ENCODE measurements around the gene FBRS. TPM values are rescaled to one million over a fixed set of nuclear protein-coding genes. Genes with fewer than 3 reads are reported as not detected.
A peak's percentile ranks its signal among the peaks of the same experiment; 100 is the strongest.

The FBRS gene
- total and polyA plus RNA-seq, 2 donors (not counting 3 experiments of a cell fraction or from before 2014, with no cell fraction given) = 15.5 to 68.6 TPM

DNA sequence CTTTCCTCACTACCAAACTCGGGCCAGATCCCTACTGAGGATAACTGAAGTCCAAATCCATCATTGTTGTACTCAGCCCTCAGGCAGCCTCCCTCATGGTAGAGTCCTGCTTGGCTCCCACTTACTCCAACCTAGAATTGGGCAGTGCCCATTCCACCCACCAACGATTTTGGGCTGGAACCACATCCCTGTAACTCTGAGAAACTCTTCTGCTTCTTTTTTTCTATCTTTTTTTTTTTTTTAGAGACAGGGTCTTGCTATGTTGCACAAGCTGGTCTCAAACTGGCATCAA is 6.3 kb upstream of the FBRS start:
- dilution Hi-C loops (cut with MboI; ENCODE audit: extremely low pct_ligation_motif_present, low sequenced_read_pairs) (no loop called here), intact Hi-C loops (cut with micrococcal nuclease) (loop anchor here (10.0 kb wide), 1 partner anchor 557 kb away; the partner anchor contains the start of genes TBX6 and YPEL3)
- peak overlapping the region; percentile 62 for H3K4me2 ChIP-seq (ENCODE audit: insufficient read depth, low read length)
- no peak overlapping the region for H3K27ac ChIP-seq (ENCODE audit: insufficient read depth, low read depth, low read length)
- H3K9ac ChIP-seq (replicated peaks; ENCODE audit: extremely low read depth, insufficient read depth, low read length) = peak overlapping the region; percentile 73
- peaks cover 12% of the 10 kb centered on the region for H3K4me1 ChIP-seq (ENCODE audit: control insufficient read depth, extremely low read depth, insufficient read depth, low read length)
- TF ChIP-seq MYC (IDR thresholded peaks at IDR 0.05; ENCODE audit: low read depth, low read length) (no peak), MAX (IDR thresholded peaks at IDR 0.05; ENCODE audit: insufficient read depth, insufficient read length) (no peak), GATA2 (IDR thresholded peaks at IDR 0.05; ENCODE audit: insufficient read depth, insufficient read length, low read depth, low read length) (no peak), JUN (IDR thresholded peaks at IDR 0.05; ENCODE audit: borderline replicate concordance, insufficient read depth, insufficient read length, low read depth) (no peak), POLR2AphosphoS5 (IDR thresholded peaks at IDR 0.05; ENCODE audit: insufficient read depth, low read depth, low read length) (no peak), FOS (IDR thresholded peaks at IDR 0.05; ENCODE audit: borderline replicate concordance, insufficient read depth, low read length) (no peak), POLR2A (IDR thresholded peaks at IDR 0.05; ENCODE audit: low read depth, low read length) (no peak), EZH2 (IDR thresholded peaks at IDR 0.05; ENCODE audit: borderline replicate concordance, low read depth, low read length, severe bottlenecking) (no peak)
- TF ChIP-seq, protein P1, sequence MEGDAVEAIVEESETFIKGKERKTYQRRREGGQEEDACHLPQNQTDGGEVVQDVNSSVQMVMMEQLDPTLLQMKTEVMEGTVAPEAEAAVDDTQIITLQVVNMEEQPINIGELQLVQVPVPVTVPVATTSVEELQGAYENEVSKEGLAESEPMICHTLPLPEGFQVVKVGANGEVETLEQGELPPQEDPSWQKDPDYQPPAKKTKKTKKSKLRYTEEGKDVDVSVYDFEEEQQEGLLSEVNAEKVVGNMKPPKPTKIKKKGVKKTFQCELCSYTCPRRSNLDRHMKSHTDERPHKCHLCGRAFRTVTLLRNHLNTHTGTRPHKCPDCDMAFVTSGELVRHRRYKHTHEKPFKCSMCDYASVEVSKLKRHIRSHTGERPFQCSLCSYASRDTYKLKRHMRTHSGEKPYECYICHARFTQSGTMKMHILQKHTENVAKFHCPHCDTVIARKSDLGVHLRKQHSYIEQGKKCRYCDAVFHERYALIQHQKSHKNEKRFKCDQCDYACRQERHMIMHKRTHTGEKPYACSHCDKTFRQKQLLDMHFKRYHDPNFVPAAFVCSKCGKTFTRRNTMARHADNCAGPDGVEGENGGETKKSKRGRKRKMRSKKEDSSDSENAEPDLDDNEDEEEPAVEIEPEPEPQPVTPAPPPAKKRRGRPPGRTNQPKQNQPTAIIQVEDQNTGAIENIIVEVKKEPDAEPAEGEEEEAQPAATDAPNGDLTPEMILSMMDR (IDR thresholded peaks at IDR 0.05; ENCODE audit: extremely low read depth in 1 of 2, insufficient read depth in 1 of 2, low read depth in 1 of 2, low read length in 2 of 2) = no peak
- peaks cover 8% of the 10 kb centered on the region for H3K79me2 ChIP-seq (ENCODE audit: control insufficient read depth, insufficient read depth, low read length)
- peaks cover 5 to 23% of the 10 kb centered on the region in 2 experiments for H3K36me3 ChIP-seq (ENCODE audit: control insufficient read depth in 2 of 2, extremely low read depth in 1 of 2, insufficient read depth in 2 of 2, low read length in 2 of 2)
- DNase-seq (ENCODE audit: low read depth, low spot score) (no peak), FAIRE-seq (no peak)
- peak overlapping the region; percentile 36 to 95 (median 45) for H3K4me3 ChIP-seq (replicated peaks in 1 of 3; ENCODE audit: insufficient read depth in 1 of 3, low read depth in 1 of 3, low read length in 3 of 3)
- CTCF ChIA-PET = interaction anchor here (2.5 kb wide), 1 partner anchor 42 kb away, joined by 21 read pairs; no protein-coding TSS in a partner anchor
- no peaks in the 10 kb centered on the region for H3K27me3 ChIP-seq (ENCODE audit: control insufficient read depth in 2 of 2, insufficient read depth in 2 of 2, low read length in 2 of 2)
- no TSS peak for BruUV-seq (replicated peaks)
- H2AFZ ChIP-seq (ENCODE audit: low read depth, low read length) = no peak overlapping the region
- no peaks in the 10 kb centered on the region for H3K9me1 ChIP-seq (replicated peaks; ENCODE audit: control insufficient read depth, extremely low read depth, insufficient read depth, low read length)
- POLR2A ChIA-PET = interaction anchor here (0.6 kb wide), 1 partner anchor 18 kb away, joined by 7 read pairs; no protein-coding TSS in a partner anchor
- no peaks in the 10 kb centered on the region for H3K9me3 ChIP-seq (replicated peaks; ENCODE audit: control insufficient read depth, insufficient read depth, low read length)
- no peaks in the 10 kb centered on the region for H4K20me1 ChIP-seq (replicated peaks; ENCODE audit: control insufficient read depth, extremely low read depth, insufficient read depth, low read length)

All from endothelial cell of umbilical vein (primary cell).